K562 (cell line): ENCODE results near the gene BBS1. TPM values are rescaled to one million over a fixed set of nuclear protein-coding genes. Genes with fewer than 3 reads are reported as not detected.
A peak's percentile ranks its signal among the peaks of the same experiment; 100 is the strongest.

Experiments
- ATAC-seq: fragments of 200-7000 bp; cut with Tn5 transposase; 3 replicates; pipeline ENCODE4 v1.9.1; 2020; ENCODE audit warnings: moderate library complexity
- BruUV-seq: library from RNA; stranded (reverse); fragments of 400-500 nt; replicated peaks from 2 replicates; lab custom pipeline; 2021; lab: Mats Ljungman, UMichigan
- CTCF ChIA-PET: fragments of 300-600 bp; formaldehyde crosslinking; extraction: SDS; loops from one replicate; lab custom pipeline; 2021; ENCODE audit warnings: low intra/inter-chr PET ratio; lab: Yijun Ruan, JAX
- POLR2A ChIA-PET: fragments of 300-600, 350-650 bp; sonication (Branson Sonifier 250); formaldehyde crosslinking; extraction: SDS; loops from one replicate; lab custom pipeline; 2021; ENCODE audit warnings: antibody characterized with exemption, inconsistent platforms; lab: Yijun Ruan, JAX
- DNase-seq, 4 experiments: peaks; one replicate each; pipeline versions ENCODE4 v3.0.0 to v3.0.0-alpha.2; 2011 to 2018; ENCODE audit warnings: low spot score in 3 of 4, mixed read lengths in 3 of 4; ENCODE audit errors: extremely low read depth in 1 of 4
- FAIRE-seq: peaks from 2 replicates; lab custom pipeline; 2011; peaks lifted over from hg19 to GRCh38; lab: Jason Lieb, UNC
- H2AFZ ChIP-seq: 2 replicates; pipeline ENCODE4 v1.6.0; 2011; ENCODE audit warnings: low read depth, low read length, control low read depth, inconsistent platforms
- H3K27ac ChIP-seq: fragments of 200-600 bp; 3 replicates; pipeline ENCODE4 v1.8.0; 2011; ENCODE audit warnings: low read depth, mild to moderate bottlenecking, control low read depth, inconsistent platforms, low read length, moderate library complexity, mixed read lengths; ENCODE audit errors: extremely low read depth
- H3K27me3 ChIP-seq, 2 experiments: fragments of 300-600 bp in 1 of 2; 2 replicates in 1 of 2; 3 replicates in 1 of 2; pipeline versions ENCODE4 v1.6.0 to v1.8.0; 2011; ENCODE audit warnings: inconsistent platforms in 2 of 2, low read length in 2 of 2, mild to moderate bottlenecking in 1 of 2, mixed read lengths in 1 of 2, moderate library complexity in 1 of 2; ENCODE audit not compliant: control insufficient read depth in 2 of 2, insufficient read depth in 2 of 2
- H3K36me3 ChIP-seq: fragments of 300-600 bp; 3 replicates; pipeline ENCODE4 v1.8.0; 2011; ENCODE audit warnings: mild to moderate bottlenecking, low read length, inconsistent platforms; ENCODE audit not compliant: control insufficient read depth, insufficient read depth
- H3K4me1 ChIP-seq, 2 experiments: fragments of 200-600 bp in 1 of 2; replicated peaks in 1 of 2; 2 replicates in 1 of 2; 3 replicates in 1 of 2; pipeline versions ENCODE4 v1.5.1 to v1.8.0; 2011; ENCODE audit warnings: inconsistent platforms in 2 of 2, low read length in 2 of 2, mild to moderate bottlenecking in 1 of 2, mixed read lengths in 1 of 2, moderate library complexity in 1 of 2; ENCODE audit not compliant: control insufficient read depth in 2 of 2, insufficient read depth in 2 of 2
- H3K4me2 ChIP-seq: 2 replicates; pipeline ENCODE4 v1.6.1; 2011; ENCODE audit warnings: low read length, control low read depth, inconsistent platforms, mixed read lengths; ENCODE audit not compliant: insufficient read depth
- H3K4me3 ChIP-seq: fragments of 200-600 bp; sonication (generic), shearing (Covaris generic); 2 replicates; pipeline ENCODE4 v1.5.1; 2016; ENCODE audit warnings: control low read depth, inconsistent platforms
- H3K79me2 ChIP-seq: fragments of 200-600 bp; 3 replicates; pipeline ENCODE4 v1.8.0; 2011; ENCODE audit warnings: low read length, inconsistent platforms; ENCODE audit not compliant: control insufficient read depth, insufficient read depth
- H3K9ac ChIP-seq, 2 experiments: 2 replicates each; pipeline versions ENCODE4 v1.6.0 to v1.6.1; 2011; ENCODE audit warnings: low read depth in 2 of 2, low read length in 2 of 2, control low read depth in 1 of 2, inconsistent platforms in 1 of 2, mild to moderate bottlenecking in 1 of 2, mixed read lengths in 1 of 2; ENCODE audit not compliant: insufficient read depth in 1 of 2
- H3K9me1 ChIP-seq: one replicate; pipeline ENCODE4 v1.6.0; 2011; ENCODE audit warnings: inconsistent platforms, mild to moderate bottlenecking, low read length, moderate library complexity; ENCODE audit not compliant: control insufficient read depth, insufficient read depth
- H3K9me3 ChIP-seq: replicated peaks from 2 replicates; pipeline ENCODE4 v1.5.1; 2011; ENCODE audit warnings: low read depth, low read length, inconsistent platforms; ENCODE audit not compliant: control insufficient read depth, insufficient read depth
- H4K20me1 ChIP-seq: replicated peaks from 2 replicates; pipeline ENCODE4 v1.6.1; 2011; ENCODE audit warnings: low read length, inconsistent platforms, mixed read lengths; ENCODE audit not compliant: control insufficient read depth, insufficient read depth
- BRD9 ChIP-seq: fragments of 450-650 bp; IDR thresholded peaks from 2 replicates; pipeline ENCODE4 v1.6.1; 2018; ENCODE audit warnings: low read depth; ENCODE audit not compliant: partially characterized antibody
- CREB3 ChIP-seq: fragments of 450-650 bp; conservative IDR thresholded peaks from 2 replicates; pipeline ENCODE4 v1.6.1; 2016; ENCODE audit warnings: missing genetic modification characterization, low read depth, mild to moderate bottlenecking, missing compliant biosample characterization, moderate library complexity
- FOXK2 ChIP-seq, 2 experiments: fragments of 450-650 bp; IDR thresholded peaks in 1 of 2; conservative IDR thresholded peaks in 1 of 2; 2 replicates each; pipeline ENCODE4 v1.6.1; 2016; ENCODE audit warnings: low read depth in 2 of 2, mild to moderate bottlenecking in 1 of 2
- FOXP1 ChIP-seq: sonication (generic); formaldehyde crosslinking; IDR thresholded peaks from 2 replicates; pipeline ENCODE4 v1.8.0; 2022; ENCODE audit warnings: mild to moderate bottlenecking, missing genetic modification reagents
- MCM3 ChIP-seq: fragments of 450-650 bp; IDR thresholded peaks from 2 replicates; pipeline ENCODE4 v1.6.1; 2016
- MYNN ChIP-seq, 2 experiments: sonication (generic); formaldehyde crosslinking in 1 of 2; IDR thresholded peaks; 2 replicates each; pipeline versions ENCODE4 v1.5.0 to v1.6.1; 2016 to 2020; ENCODE audit warnings: antibody characterized with exemption in 1 of 2, missing genetic modification reagents in 1 of 2
- PRPF4 ChIP-seq: fragments of 200-400 bp; formaldehyde crosslinking; IDR thresholded peaks from one replicate; pipeline ENCODE4 v1.6.1; 2017; ENCODE audit warnings: low read length, low read depth, mild to moderate bottlenecking; ENCODE audit not compliant: insufficient read depth, poor library complexity, severe bottlenecking
- RAD21 ChIP-seq, 2 experiments: fragments of 250-450 bp in 1 of 2; fragments of 450-650 bp in 1 of 2; sonication (Bioruptor Pico) in 1 of 2; formaldehyde crosslinking in 1 of 2; IDR thresholded peaks in 1 of 2; conservative IDR thresholded peaks in 1 of 2; 2 replicates each; pipeline versions ENCODE4 v1.4.0 to v1.8.0; 2020 to 2022; ENCODE audit warnings: mild to moderate bottlenecking in 2 of 2, moderate library complexity in 1 of 2
- RUNX1 ChIP-seq: sonication (generic); IDR thresholded peaks from 2 replicates; pipeline ENCODE4 v1.6.1; 2016; ENCODE audit warnings: antibody characterized with exemption, low read depth
- TBP ChIP-seq: optimal IDR thresholded peaks from 2 replicates; pipeline ENCODE3; 2011; ENCODE audit warnings: low read depth, low read length, improper control_type of control experiment
- TCFL5 ChIP-seq: fragments of 250-450 bp; sonication (Bioruptor Pico); conservative IDR thresholded peaks from 2 replicates; pipeline ENCODE4 v1.6.1; 2021; ENCODE audit warnings: mild to moderate bottlenecking, moderate library complexity, matching md5 sums
- ZBTB12 ChIP-seq: fragments of 250-450 bp; sonication (Bioruptor Pico); IDR thresholded peaks from 2 replicates; pipeline ENCODE4 v1.4.0; 2020
- ZFP36 ChIP-seq: fragments of 150-350 bp; IDR thresholded peaks from 2 replicates; pipeline ENCODE4 v1.6.1; 2018; ENCODE audit warnings: low read length, low read depth; ENCODE audit not compliant: partially characterized antibody
- ZNF449 ChIP-seq: fragments of 250-450 bp; sonication (Bioruptor Pico); IDR thresholded peaks from 2 replicates; pipeline ENCODE4 v1.8.0; 2022; ENCODE audit warnings: moderate library complexity, mild to moderate bottlenecking, inconsistent platforms
- ZNF699 ChIP-seq: fragments of 250-450 bp; sonication (Bioruptor Pico); IDR thresholded peaks from 2 replicates; pipeline ENCODE4 v1.8.0; 2021; ENCODE audit warnings: mild to moderate bottlenecking, moderate library complexity; ENCODE audit not compliant: insufficient replicate concordance
- WGBS: fragments of 100-300 bp; shearing (Covaris generic); methylation state at CpG from one replicate; pipeline ENCODE4 v1.1.6; 2016; ENCODE audit warnings: low coverage, mixed read lengths; ENCODE audit not compliant: insufficient coverage; ENCODE audit errors: missing lambda C conversion rate; 5-methylcytosine and 5-hydroxymethylcytosine counted together
- in situ Hi-C: fragments of 300-500 bp; cut with MboI; formaldehyde crosslinking; loops from 4 replicates; pipeline ENCODE4 v1.15.0; 2018; ENCODE audit warnings: inconsistent platforms, mixed read lengths
- intact Hi-C: fragments of 100-400 bp; cut with micrococcal nuclease; formaldehyde crosslinking; loops from 2 replicates; pipeline ENCODE4 v1.14.2; 2022
- polyA plus RNA-seq, 8 experiments: library from polyadenylated mRNA; depleted of rRNA in 4 of 8; stranded (reverse) in 5 of 8; unstranded in 3 of 8; fragments of >200 nt; fragmentation: Nextera tagmentation in 2 of 8; fragmentation: Illumina TruSeq in 1 of 8; extraction: Ambion mirVana in 2 of 8; extraction: Trizol in 1 of 8; gene quantifications; 2 replicates each; pipeline versions ENCODE4 v1.2.1 to v1.2.3, GENCODE V29; 2011 to 2014; ENCODE audit warnings: inconsistent platforms in 1 of 8, missing spikeins in 1 of 8
- total RNA-seq, 7 experiments: library from RNA; depleted of rRNA in 6 of 7; stranded (reverse); fragments of >200 nt in 6 of 7; fragmentation: Illumina TruSeq in 2 of 7; extraction: Trizol in 2 of 7; gene quantifications; 2 replicates each; pipeline versions ENCODE4 v1.2.1 to v1.2.3, GENCODE V29; 2011 to 2021; ENCODE audit warnings: low replicate concordance in 1 of 7
- TF ChIP-seq, protein P1 (sequence below): fragments of 450-650 bp; IDR thresholded peaks from 2 replicates; pipeline ENCODE4 v1.7.0; 2016; ENCODE audit warnings: borderline replicate concordance

The BBS1 gene
- total and polyA plus RNA-seq, 9 of the 15 experiments (the other 6 are each of a cell fraction or from before 2014, with no cell fraction given): 9.0 to 19.8 (median 12.1) TPM

GRCh38 chr11:66562275-66562674 is 51.8 kb downstream of the BBS1 start:
- Histone ChIP-seq H3K27ac (no peak overlapping the region), H3K4me2 (no peak overlapping the region), H4K20me1 (no peaks in the 10 kb centered on the region), H3K4me3 (no peak overlapping the region), H3K27me3 (peaks cover 0 to 3% of the 10 kb centered on the region in 2 experiments; a peak in 2 of 5 replicates), H2AFZ (no peak overlapping the region), H3K9me3 (no peaks in the 10 kb centered on the region), H3K9ac (no peak overlapping the region), H3K36me3 (no peaks in the 10 kb centered on the region), H3K79me2 (no peaks in the 10 kb centered on the region), H3K4me1 (peaks cover 8 to 37% of the 10 kb centered on the region in 2 experiments; a peak in 4 of 5 replicates), H3K9me1 (no peaks in the 10 kb centered on the region)
- WGBS: 7% methylated on average over 2 of the region's 2 CpGs
- ChIA-PET POLR2A (interaction anchor here (0.6 to 3.6 kb wide), 5 partner anchors 16 to 461 kb away, joined by 3 to 15 read pairs (median 5); partner anchors contain the start of genes ACTN3, RBM4 and ZDHHC24), CTCF (no interaction called here)
- intact Hi-C loops: no loop called here
- BruUV-seq: no TSS peak
- DNase-seq (no peak), FAIRE-seq (peak; percentile 11), ATAC-seq (no peak)
- in situ Hi-C loops: no loop called here
- TF ChIP-seq CREB3 (tag) (no peak), BRD9 (no peak), ZNF449 (no peak), ZNF699 (CRISPR knock-in tag) (no peak), RUNX1 (no peak), RAD21 (CRISPR knock-in tag; conservative IDR thresholded peaks at IDR 0.05 in 1 of 2, IDR thresholded peaks at IDR 0.05 in 1 of 2) (no peak), MYNN (IDR thresholded peaks at IDR 0.05) (no peak), MYNN (CRISPR knock-in tag; IDR thresholded peaks at IDR 0.05) (no peak), ZFP36 (no peak), TCFL5 (CRISPR knock-in tag) (no peak), TBP (no peak), FOXK2 (conservative IDR thresholded peaks at IDR 0.05 in 1 of 2, IDR thresholded peaks at IDR 0.05 in 1 of 2; ENCODE audit: low read depth in 2 of 2) (no peak), FOXP1 (CRISPR knock-in tag) (no peak), ZBTB12 (CRISPR knock-in tag) (no peak), PRPF4 (no peak), MCM3 (no peak)
- TF ChIP-seq, protein P1, sequence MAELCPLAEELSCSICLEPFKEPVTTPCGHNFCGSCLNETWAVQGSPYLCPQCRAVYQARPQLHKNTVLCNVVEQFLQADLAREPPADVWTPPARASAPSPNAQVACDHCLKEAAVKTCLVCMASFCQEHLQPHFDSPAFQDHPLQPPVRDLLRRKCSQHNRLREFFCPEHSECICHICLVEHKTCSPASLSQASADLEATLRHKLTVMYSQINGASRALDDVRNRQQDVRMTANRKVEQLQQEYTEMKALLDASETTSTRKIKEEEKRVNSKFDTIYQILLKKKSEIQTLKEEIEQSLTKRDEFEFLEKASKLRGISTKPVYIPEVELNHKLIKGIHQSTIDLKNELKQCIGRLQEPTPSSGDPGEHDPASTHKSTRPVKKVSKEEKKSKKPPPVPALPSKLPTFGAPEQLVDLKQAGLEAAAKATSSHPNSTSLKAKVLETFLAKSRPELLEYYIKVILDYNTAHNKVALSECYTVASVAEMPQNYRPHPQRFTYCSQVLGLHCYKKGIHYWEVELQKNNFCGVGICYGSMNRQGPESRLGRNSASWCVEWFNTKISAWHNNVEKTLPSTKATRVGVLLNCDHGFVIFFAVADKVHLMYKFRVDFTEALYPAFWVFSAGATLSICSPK: no peak
